ENCODE data around the gene APOL2. TPM values are rescaled to one million over a fixed set of nuclear protein-coding genes. Genes with fewer than 3 reads are reported as not detected.

The APOL2 gene
- total RNA-seq, 4 donors from 2014 or later: 3.8 to 142 (median 47.8) TPM

GRCh38 chr22:36236388-36237319, 2.7 kb downstream of the APOL2 start:
- TF ChIP-seq POLR2AphosphoS5 (IDR thresholded peaks at IDR 0.05): no peak
- TF ChIP-seq, protein P1, sequence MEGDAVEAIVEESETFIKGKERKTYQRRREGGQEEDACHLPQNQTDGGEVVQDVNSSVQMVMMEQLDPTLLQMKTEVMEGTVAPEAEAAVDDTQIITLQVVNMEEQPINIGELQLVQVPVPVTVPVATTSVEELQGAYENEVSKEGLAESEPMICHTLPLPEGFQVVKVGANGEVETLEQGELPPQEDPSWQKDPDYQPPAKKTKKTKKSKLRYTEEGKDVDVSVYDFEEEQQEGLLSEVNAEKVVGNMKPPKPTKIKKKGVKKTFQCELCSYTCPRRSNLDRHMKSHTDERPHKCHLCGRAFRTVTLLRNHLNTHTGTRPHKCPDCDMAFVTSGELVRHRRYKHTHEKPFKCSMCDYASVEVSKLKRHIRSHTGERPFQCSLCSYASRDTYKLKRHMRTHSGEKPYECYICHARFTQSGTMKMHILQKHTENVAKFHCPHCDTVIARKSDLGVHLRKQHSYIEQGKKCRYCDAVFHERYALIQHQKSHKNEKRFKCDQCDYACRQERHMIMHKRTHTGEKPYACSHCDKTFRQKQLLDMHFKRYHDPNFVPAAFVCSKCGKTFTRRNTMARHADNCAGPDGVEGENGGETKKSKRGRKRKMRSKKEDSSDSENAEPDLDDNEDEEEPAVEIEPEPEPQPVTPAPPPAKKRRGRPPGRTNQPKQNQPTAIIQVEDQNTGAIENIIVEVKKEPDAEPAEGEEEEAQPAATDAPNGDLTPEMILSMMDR (IDR thresholded peaks at IDR 0.05): no peak
- TF ChIP-seq EP300 (IDR thresholded peaks at IDR 0.05; ENCODE audit: low read depth): no peak
- no peak for TF ChIP-seq POLR2A (IDR thresholded peaks at IDR 0.05)
- WGBS, 2 donors (ENCODE audit: low coverage in 1 of 2): 75 to 79% methylated on average over 1 to 14 of the region's 14 CpGs
- peak overlapping the region in 3 of 4 donors; percentile 89 to 96 (median 94) for H3K27ac ChIP-seq
- in situ Hi-C loops (cut with MboI; ENCODE audit: low pct_ligation_motif_present in 1 of 4, low pct_unique_long_range_greater_than_20kb in 1 of 4, low sequenced_read_pairs in 3 of 4) (no loop called here), intact Hi-C loops (cut with DNase I; ENCODE audit: low total_unique reads) (no loop called here)
- H3K4me3 ChIP-seq: peak overlapping the region in 1 of 4 donors; percentile 69
- peaks cover 0 to 9% (median under 1%) of the 10 kb centered on the region in 4 donors for H3K36me3 ChIP-seq
- no peak for DNase-seq
- no peaks in the 10 kb centered on the region for H3K9me3 ChIP-seq
- H3K4me1 ChIP-seq: peaks cover 14 to 45% (median 32%) of the 10 kb centered on the region in 4 donors
- no peaks in the 10 kb centered on the region for H3K27me3 ChIP-seq

DNA sequence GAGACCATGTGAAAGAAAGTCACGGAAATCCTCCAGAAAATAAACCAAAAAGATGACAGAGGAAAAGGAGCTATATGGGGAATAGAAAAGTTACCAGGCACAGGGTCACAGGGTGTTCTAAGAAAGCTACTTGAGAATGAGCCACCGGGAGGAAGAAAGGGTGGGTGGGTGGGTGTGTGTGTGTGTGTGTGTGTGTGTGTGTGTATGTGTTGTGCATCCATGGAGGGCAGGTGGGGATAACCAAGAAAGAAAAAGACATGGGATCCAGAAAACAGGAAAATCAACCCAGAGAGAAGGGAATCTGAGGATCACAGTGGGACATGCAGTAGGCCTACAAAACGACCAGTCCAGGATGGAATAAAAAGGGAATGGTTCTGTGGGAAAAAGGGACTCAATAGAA, 3.7 kb downstream of the APOL2 start:
- Histone ChIP-seq H3K27me3 (no peaks in the 10 kb centered on the region), H3K4me1 (peaks cover 14 to 45% (median 32%) of the 10 kb centered on the region in 4 donors), H3K36me3 (peaks cover 0 to 17% (median 5%) of the 10 kb centered on the region in 4 donors), H3K4me3 (no peak overlapping the region), H3K9me3 (no peaks in the 10 kb centered on the region), H3K27ac (no peak overlapping the region)
- DNase-seq: no peak
- in situ Hi-C loops (cut with MboI; ENCODE audit: low pct_ligation_motif_present in 1 of 4, low pct_unique_long_range_greater_than_20kb in 1 of 4, low sequenced_read_pairs in 3 of 4) (no loop called here), intact Hi-C loops (cut with DNase I; ENCODE audit: low total_unique reads) (no loop called here)
- TF ChIP-seq POLR2A (IDR thresholded peaks at IDR 0.05) (no peak), POLR2AphosphoS5 (IDR thresholded peaks at IDR 0.05) (no peak), EP300 (IDR thresholded peaks at IDR 0.05; ENCODE audit: low read depth) (no peak)
- TF ChIP-seq, protein P1 (IDR thresholded peaks at IDR 0.05): no peak
- 71 to 83% methylated on average over 2 to 3 of the region's 3 CpGs for WGBS, 2 donors (ENCODE audit: low coverage in 1 of 2)

DNA sequence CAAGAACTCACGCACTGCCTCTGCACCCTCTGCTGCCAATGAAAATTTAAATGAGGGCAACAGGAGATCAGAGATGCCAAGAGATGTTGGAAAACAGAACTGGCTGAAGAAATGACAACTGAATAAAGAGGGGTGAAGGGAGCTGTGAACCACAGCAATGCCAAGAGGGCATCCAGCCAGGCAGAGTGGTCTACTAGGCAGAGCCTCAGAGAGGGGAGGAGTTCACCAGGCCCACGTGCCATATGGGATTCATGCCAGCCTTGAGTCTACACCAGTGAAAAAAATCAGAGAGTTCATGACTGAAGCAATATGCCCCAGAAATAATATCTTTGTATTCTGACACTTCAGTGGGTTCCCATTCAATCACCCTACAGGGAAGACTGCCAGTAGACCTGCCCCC, 4.4 kb downstream of the APOL2 start:
- intact Hi-C loops (cut with DNase I; ENCODE audit: low total_unique reads): no loop called here
- in situ Hi-C loops (cut with MboI; ENCODE audit: low pct_ligation_motif_present in 1 of 4, low pct_unique_long_range_greater_than_20kb in 1 of 4, low sequenced_read_pairs in 3 of 4): no loop called here
- H3K27ac ChIP-seq: no peak overlapping the region
- no peaks in the 10 kb centered on the region for H3K27me3 ChIP-seq
- TF ChIP-seq POLR2A (IDR thresholded peaks at IDR 0.05) (no peak), EP300 (IDR thresholded peaks at IDR 0.05; ENCODE audit: low read depth) (no peak), POLR2AphosphoS5 (IDR thresholded peaks at IDR 0.05) (no peak)
- TF ChIP-seq, protein P1 (IDR thresholded peaks at IDR 0.05): no peak
- DNase-seq: no peak
- H3K9me3 ChIP-seq: no peaks in the 10 kb centered on the region
- H3K4me3 ChIP-seq: no peak overlapping the region
- peaks cover 0 to 19% (median 7%) of the 10 kb centered on the region in 4 donors for H3K36me3 ChIP-seq
- peaks cover 14 to 44% (median 31%) of the 10 kb centered on the region in 4 donors for H3K4me1 ChIP-seq
- 64 to 100% methylated on average over 1 to 2 of the region's 2 CpGs for WGBS, 2 donors (ENCODE audit: low coverage in 1 of 2)

DNA sequence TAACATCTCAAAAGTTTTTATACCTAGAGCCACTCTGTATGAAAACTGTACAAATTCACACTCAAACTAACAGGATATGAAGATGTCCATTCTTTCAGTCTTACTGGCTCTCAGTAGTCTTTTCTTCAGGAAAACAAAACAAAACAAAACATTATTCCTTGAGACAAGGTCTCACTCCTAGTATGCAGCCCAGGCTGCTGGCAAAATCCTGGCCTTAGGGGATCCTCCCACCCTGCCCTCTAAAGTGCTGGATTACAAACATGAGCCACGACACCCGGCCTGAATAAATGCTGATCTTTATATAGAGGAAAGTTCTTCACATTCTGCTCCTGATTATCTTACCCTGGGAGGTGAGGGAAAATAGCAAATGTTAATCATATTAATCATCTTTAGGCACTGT, 5.1 kb downstream of the APOL2 start:
- peaks cover 14 to 40% (median 27%) of the 10 kb centered on the region in 4 donors for H3K4me1 ChIP-seq
- H3K9me3 ChIP-seq: no peaks in the 10 kb centered on the region
- no peak overlapping the region for H3K27ac ChIP-seq
- in situ Hi-C loops (cut with MboI; ENCODE audit: low pct_ligation_motif_present in 1 of 4, low pct_unique_long_range_greater_than_20kb in 1 of 4, low sequenced_read_pairs in 3 of 4) (no loop called here), intact Hi-C loops (cut with DNase I; ENCODE audit: low total_unique reads) (no loop called here)
- no peak overlapping the region for H3K4me3 ChIP-seq
- WGBS, 2 donors (ENCODE audit: low coverage in 1 of 2): 77% methylated on average over 2 of the region's 2 CpGs; no CpG with 5 or more reads in 1 of the 2 donors
- TF ChIP-seq EP300 (IDR thresholded peaks at IDR 0.05; ENCODE audit: low read depth) (no peak), POLR2AphosphoS5 (IDR thresholded peaks at IDR 0.05) (no peak), POLR2A (IDR thresholded peaks at IDR 0.05) (no peak)
- TF ChIP-seq, protein P1 (IDR thresholded peaks at IDR 0.05): no peak
- peaks cover 0 to 19% (median 7%) of the 10 kb centered on the region in 4 donors for H3K36me3 ChIP-seq
- no peaks in the 10 kb centered on the region for H3K27me3 ChIP-seq
- no peak for DNase-seq

All from transverse colon (tissue), 4 donors.